GM21515 (cell line): ENCODE measurements around the gene NRCAM.
"Not testable (repeated sequence)": the region's sequence is repeated elsewhere in the genome, so short reads cannot be mapped to it uniquely, and the experiment has no call there.

Source experiments
- ATAC-seq: cut with Tn5 transposase; IDR thresholded peaks from one replicate; pipeline ENCODE4 v1.9.1; 2021; ENCODE audit not compliant: unreplicated experiment

Gene NRCAM

DNA sequence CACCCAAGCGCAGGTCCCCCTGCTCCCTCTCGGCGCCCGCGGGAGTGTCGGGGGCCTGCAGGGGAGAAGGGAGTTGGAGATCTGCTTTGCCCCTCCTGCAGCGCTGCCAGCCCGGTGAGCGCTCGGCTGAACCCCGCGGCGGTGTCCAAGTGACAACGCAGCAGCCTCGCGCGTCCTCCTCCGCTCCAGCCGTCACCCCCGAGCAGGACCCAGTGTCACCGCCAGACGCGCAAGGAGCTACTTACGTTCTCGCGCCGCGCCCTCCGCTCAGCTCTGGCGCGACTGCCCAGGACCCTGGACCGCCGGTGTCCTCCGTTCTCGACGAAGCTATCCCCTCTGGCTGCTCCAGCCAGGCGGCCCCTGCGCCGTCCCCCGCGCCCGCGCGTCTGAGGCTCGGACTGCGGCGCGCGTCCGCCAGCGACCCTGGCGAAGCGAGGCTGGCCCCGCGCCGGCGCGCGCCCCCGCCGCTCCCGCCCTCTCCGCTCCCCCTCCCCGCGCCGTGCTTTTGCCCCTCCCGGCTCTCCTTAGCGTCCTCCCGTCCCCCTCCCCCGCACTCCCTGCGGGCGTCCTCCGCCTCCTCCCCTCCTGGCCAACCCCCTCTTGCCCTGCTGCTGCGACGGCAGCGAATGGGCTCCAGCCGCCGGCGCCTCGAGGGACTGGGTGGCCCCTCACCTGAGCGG, at the start of gene NRCAM:
Gene NRCAM (minus strand): TSS at position 439 of the 680 bp plus-strand sequence. CDS start 216,372 bp downstream, outside the sequence.
- no peak for ATAC-seq

DNA sequence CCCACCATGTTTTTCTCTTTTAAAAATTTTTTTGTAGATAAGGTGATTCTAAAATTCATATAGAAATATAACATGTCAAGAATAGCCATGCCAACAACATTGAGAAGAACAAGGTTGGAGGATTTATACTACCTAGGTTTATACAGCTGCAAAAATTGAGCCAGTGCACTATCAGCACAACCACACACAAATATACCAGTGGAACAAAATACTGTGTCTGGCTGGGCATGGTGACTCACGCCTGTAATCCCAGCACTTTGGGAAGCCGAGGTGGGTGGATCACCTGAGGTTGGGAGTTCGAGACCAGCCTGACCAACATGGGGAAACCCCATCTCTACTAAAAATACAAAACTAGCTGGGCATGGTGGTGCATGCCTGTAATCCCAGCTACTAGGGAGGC, 48.3 kb upstream of the NRCAM start:
- not testable (repeated sequence) for ATAC-seq

DNA sequence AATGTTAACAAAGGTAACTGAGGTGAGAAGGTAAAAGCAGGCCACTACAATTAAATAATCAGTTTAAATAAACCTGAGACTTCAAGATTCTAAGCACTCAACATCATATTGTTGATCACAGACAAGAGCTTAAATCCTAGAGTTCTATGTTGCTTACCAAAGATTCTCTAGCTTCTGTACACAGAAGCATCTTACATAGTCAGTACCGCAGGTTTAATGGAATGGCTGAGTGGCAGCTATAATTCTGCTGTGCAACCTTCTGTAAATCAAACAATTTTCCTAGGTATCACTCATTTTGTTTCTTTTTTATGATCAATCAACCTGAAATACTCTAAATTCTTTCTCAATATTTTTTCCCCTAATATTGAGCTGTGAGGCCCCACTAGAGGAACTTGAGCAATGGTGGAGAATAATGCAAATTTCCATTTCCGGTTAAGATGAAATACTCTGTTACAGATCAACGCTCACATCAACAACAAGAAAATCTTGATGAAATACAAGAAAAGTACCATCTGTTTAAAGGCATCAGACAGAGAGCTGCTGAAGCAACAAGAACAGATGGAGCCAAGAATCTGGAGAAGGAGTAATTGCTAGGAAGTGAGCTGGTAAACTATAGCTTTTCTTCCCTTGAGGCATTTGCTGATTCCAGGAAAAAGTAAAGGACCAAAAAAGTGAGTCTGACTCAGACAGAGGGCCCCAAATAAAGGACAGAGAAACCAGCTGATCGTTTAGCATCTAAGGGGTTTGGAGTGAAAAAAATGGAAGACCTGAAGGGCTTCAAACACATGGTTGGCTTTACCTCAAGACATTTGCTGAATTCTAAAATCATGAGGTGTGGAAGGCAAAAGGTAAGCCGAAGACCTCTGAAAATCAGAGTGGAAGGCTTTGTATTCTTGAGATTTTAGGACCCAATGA, 47.1 kb upstream of the NRCAM start:
- ATAC-seq: peak; percentile 96

DNA sequence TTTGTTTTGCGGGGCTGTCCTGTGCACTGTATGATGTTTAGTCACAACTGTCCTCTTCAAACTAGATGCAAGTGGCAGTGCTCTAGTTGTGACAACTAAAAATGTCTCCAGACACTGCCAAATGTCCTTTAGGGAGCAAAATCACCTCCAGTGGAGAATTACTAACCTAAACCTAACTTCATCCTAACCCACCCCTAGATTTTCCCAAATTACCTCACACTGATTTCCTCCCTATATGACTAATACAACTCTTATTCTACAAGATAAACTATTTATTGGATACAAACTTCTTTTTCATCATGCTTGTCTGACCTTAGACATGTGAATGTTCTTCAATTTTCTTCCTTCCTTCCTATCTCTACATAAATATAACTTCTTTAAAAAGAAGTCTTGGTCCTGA, 43.3 kb upstream of the NRCAM start:
- no peak for ATAC-seq

DNA sequence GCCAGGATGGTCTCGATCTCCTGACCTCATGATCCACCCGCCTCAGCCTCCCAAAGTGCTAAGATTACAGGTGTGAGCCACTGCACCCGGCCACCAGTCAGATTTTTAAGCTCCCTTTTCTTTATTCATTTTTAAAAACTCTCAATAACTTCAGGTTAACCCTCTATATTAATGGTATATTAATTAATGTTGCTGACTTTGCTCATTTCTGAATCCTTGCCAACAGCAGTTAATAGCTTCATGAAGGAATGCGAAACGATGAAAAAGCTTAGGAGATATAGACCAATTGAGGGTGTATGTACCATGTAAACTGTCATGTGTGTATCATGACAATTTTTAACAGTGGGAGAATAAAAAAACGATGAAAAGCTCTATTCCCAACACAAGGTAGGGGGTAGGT, 42.2 kb upstream of the NRCAM start:
- no peak for ATAC-seq

DNA sequence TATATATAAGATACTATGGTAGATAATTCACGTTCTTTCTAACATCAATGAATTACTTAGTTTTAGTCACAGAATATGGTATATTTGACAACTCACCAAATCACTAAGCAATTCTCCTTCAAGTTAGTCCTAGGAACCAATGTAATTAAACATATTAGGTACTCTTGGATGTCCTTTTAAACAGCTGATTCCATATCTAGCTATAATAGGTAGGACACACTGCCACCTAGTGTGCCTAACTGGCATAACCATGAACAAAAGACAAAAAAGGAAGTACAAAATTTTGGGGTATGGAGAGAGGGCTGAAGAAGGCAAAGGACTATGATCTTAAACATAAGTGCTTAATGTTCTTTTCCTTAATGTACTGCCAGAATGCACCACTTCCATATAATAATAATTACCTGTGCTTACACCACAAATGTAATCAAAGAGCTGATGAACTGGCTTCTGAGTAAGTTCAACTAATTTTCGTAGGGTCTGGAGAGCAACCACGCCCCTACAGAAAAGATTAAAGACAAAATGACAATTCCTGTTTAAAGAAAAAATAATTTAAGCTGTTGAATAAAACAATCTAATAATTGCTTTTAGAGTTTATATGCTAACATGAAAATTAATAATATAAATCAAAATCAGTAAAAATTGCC, 41.0 kb upstream of the NRCAM start:
- peak; percentile 84 for ATAC-seq

DNA sequence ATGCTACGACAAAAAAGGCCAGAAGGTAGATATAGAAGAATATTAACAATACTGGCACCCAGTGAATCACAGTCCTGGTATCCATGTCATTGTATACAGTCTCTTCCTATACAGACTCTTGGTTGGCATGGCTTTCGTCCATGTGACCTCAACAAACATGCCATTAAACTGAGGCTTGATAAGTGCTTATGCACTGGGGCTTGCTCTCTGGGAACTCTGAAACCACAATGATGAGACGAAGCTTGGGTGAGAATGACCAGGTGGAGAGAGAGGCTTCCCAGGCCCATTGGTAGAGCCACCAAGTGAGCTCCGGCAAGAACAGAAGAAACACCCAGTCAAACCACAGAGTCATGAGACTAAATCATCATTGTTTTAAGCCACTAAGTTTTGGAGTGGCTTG, 36.5 kb upstream of the NRCAM start:
- ATAC-seq: no peak

DNA sequence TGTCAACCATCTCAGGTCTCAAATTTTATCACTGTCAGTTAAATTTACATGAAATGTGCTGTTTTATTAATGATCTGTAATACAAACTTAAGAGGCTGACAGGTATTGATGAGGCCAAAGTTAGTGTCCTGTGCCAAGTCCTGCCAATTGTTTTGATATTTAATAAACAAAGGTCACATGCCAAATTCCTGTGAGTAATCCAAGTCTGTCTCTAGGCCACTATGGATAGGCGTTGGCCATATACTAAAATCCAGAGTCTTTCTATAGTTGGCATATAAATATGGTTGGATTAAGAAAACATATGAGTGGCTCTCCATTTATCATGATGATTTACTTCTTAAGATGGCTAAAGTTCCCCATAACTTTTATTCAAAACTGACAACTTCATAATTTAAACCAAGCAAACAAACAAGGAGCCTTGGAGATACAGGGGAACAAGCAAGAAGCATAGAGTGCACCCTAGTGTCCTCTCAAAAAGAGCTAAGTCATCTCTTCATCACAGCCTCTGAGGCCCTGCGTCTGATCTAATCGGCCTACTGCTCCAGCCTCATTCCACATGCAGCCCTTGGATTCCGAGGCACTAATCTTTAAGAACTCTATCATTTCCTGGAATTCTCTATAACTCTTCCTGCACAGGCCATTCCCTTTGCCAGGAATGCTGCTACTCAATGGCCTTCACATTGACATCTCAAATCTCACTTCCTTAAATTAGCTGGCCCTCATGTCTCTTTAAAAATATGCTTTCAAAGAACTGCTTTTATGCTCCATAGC, 32.7 kb upstream of the NRCAM start:
- ATAC-seq: no peak

DNA sequence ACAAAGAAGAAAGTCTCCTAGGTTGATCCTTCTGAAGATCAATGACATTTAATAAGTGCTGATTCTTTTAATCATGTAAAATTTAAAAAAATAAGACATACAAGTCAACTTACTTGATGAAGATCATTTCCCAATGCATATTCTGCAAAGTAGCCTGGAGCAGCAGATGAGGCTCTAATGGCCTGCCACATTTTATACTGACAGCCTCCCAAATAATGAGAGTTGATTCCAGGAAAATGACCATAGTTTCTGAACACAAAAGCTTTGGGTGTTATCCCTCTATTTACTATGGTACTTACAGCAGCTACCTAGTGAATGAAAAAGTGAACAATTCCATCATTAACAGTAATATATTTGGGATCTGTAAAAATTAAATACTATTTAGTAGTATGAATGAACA, 31.4 kb upstream of the NRCAM start:
- ATAC-seq: no peak

DNA sequence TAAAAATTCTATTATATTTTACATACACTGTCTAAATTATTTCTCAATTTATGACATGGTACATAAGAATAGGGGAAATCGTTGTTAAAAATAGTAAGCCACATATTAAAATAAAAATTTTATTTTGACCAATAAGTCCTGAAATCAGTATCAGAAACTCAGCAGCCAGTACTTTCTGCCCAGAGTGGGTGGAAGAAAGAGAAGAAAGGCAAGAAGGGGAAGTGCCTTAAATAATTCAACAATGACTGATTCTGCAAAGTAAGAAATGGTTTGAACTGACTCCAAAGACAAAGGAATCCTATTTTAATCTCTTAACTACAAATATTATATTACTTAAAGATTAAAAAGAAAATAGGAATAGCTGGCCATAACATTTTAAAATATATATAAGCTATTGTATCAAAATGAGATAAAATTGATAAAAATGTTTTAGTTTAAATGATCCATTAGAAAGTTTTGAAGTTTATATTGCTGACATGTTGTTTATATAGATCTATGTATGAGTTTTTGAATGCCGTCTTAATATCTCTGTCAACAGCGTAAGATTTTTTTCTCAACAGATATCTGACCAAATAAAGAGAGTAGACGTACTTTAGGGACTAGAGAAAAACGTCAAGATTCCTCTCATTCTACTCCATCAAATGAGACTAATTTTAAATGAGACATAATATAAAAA, 30.2 kb upstream of the NRCAM start:
- no peak for ATAC-seq

DNA sequence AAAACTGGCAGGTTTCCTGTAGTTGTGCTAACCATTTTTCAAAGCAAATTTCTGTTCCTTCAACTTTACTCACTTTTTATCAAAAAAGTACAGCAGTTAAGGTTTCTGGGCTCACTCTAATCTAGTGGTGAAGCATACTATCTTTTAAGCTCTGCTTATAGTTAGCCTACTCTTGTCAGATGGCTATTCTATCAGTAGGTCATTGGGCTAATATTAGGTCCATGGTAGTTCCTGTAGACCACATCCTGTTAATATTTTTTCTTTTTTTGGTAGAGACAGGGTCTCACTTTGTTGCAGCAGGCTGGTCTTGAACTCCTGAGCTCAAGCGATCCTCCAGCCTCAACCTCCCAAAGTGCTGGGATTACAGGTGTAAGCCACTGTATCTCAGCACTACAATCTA, 27.9 kb upstream of the NRCAM start:
- ATAC-seq: no peak

DNA sequence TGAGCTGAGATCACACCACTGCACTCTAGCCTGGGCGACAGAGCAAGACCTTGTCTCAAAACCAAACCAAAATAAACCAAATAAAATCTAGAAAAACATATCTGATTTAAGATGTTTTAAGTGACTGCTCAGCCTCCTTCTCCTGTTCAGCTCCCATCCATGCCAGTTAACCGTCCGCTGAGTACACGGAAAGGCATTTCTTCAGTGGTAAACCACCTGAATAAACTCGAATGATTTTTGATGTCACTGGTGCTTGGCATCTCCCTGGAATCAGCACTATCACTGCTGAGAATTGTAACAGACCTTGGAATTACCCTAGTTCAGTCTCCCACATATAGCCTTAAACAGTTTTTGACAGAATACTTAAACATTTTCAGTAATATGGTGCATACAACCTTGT, 24.1 kb upstream of the NRCAM start:
- ATAC-seq: no peak

DNA sequence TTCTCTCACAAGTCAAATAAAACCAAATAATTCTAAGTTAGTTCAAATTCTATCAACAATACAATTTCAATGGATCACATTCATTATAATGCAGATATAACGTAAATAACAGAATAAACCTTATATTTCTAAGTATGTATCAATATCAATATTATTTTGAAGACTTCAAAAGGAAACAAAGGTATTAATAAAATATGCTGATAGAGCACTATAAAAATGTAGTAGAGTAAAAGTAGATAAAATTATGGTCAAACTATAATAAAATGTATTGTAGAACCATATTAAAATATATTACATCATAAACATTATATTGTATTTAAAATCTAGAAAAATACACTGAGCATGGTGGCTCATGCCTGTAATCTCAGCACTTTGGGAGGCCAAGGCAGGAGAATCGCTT, 23.5 kb upstream of the NRCAM start:
- no peak for ATAC-seq

DNA sequence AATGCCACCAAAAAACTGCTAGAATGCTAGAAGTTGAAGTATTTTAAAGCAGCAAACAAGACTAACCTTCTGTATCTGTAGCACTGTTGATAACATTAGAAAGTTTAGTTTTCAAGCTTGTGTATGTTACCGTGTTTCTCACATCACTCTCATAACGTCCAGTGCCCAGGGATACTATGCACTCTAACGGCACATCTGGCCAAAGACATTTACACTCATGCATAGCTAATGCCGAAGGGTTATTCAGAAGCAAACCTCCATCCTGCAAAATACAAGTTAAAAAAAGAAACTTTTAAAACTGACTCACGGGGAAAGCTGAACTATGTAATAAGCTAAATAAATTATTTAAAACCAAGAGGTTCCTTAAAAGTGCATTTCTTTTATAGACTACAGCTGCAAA, 22.9 kb upstream of the NRCAM start:
- no peak for ATAC-seq

DNA sequence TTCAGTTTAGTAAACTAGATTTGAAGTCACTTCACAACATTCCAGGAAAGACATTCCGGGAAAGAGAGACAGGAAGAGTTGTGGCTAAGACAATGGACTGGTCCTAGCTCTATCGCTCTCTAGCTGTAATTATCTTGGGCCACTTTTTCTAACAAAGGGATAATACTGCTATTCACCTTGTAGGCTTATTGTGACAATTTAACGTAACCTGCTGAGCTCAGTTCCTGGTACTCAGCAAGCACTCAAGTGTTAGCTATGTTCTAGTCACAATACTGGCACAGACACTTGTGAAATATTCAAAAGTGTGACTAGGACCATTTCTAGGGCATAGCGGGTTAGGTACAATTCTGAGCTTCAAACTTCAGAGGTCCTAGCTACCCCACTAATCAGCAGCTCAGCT, 12.0 kb upstream of the NRCAM start:
- no peak for ATAC-seq

DNA sequence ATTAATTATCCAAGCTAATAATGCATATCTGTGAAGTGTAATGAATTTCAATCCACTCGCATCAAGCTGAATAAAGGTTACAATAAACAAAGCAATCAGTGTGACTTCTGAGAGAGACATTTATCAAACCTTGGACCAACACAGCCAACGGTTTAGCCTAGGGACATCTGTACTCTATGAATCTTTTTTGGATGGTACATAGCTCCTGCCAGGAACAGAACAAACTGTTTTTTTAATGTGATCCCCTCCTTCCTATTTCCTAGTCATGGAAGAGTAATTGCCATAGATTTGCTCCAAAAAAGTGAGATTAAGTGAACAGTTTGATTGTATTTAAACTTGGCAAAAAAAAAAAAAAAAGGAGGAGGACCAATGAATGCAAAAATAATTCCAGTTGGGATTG, 11.2 kb upstream of the NRCAM start:
- no peak for ATAC-seq

DNA sequence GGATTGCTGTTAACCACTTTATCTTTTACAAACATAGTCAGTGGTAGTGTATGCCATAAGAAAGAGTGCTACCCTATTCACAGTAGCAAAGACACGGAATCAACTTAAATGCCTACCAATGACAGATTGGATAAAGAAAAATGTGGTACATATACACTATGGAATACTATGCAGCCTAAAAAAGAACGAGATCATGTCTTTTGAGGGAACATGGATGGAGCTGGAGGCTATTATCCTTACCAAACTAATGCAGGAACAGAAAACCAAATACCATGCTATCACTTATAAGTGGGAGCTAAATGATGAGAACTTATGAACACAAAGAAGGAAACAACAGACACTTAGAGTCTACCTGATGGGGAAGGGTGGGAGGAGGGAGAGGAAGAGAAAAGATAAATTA, 10.1 kb upstream of the NRCAM start:
- ATAC-seq: not testable (repeated sequence)

DNA sequence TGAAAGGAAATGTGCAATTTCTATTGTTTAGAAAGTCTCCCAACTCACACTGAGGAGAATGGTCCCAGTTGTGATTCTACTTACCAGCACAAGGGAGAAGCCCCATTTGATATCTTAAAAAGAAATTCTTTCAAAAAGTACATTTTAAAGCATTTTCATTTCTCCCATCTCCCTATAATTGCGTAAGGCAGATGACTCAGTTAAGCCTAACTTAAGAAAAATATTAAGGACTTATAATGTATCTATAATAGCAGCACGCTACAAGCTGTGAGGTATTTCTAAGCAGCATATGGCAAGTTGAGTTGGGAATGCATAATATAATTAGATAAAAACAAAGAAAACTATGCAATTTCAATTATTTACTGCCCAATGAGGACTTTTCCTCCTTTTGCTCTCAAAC, 8.5 kb upstream of the NRCAM start:
- ATAC-seq: no peak

DNA sequence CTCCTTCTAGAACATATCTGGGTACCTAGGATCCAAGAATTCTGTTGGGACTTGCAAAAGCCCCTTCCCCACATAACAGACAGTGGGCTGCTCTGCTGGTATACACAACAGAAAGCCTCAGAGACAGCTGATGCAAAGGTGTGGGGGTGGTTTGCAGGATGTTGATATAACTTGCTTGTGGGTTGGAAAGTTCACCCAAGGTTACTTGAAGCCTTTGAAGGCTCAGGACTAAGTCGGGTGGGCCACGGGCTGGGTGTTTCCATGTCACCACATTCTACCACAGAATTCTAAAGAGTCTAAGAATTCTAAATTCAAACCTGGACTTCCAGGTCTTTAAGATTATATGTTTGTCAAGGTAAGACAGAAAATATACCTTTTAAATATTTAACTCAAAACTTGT, 7.4 kb upstream of the NRCAM start:
- ATAC-seq: no peak

DNA sequence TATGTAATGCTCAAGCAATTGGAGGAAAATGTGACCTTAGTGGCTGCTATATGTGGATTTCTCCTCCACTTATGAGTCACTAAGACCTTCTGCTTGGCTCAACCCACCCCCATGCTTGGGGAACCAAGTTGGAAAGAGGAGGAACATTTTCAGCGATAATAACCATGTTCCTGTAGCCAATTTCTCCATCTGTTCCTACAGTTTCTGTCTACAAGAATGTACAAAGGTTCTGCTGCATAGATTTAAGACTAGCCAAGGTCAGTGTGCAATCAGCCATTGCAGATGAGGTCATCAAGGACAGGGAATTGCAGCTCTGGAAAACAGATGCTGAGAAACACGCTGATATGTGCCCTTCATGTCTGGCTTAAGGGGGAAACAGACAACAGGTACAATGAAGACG, 5.6 kb upstream of the NRCAM start:
- no peak for ATAC-seq

DNA sequence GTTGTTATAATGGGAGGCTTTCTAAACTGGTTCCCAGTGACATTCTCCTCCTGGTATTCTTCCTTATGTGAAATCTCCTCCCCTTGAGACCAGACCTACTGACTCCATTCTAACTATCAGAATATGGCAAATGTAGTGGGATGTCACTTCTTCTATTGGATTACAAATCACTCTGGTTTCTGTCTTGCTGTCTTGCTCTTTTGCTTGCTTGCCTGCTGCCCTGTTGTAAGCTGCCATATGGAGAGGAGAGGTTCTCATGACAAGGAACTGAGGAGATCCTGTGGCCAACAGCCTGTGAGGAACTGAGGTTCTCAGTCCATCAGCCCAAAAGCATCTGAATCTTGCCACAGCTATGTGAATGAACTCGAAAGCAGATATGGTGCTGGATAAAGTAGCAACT, 4.7 kb upstream of the NRCAM start:
- ATAC-seq: no peak
